OCI-LY3 (cell line): ENCODE results near the gene FSTL3.

Experiments
- H2AFZ ChIP-seq: fragments of 200-600, 300-600 bp; shearing (Covaris generic); 2 replicates; pipeline ENCODE4 v1.6.0; 2014; ENCODE audit warnings: antibody characterized with exemption, low read depth, low read length
- H3K27ac ChIP-seq: fragments of 200-600, 300-600 bp; sonication (generic); 2 replicates; pipeline ENCODE4 v1.5.1; 2014; ENCODE audit warnings: mild to moderate bottlenecking, low read length, moderate library complexity, mixed read lengths
- H3K27me3 ChIP-seq: fragments of 200-600, 300-600 bp; sonication (generic); 2 replicates; pipeline ENCODE4 v1.6.1; 2014; ENCODE audit warnings: low read depth, low read length, mixed read lengths
- H3K36me3 ChIP-seq: fragments of 200-600, 300-600 bp; sonication (generic); replicated peaks from 2 replicates; pipeline ENCODE3; 2014; ENCODE audit warnings: low read depth, low read length, mixed read lengths
- H3K4me1 ChIP-seq: fragments of 300-600, 200-600 bp; sonication (generic); 2 replicates; pipeline ENCODE4 v1.6.1; 2014; ENCODE audit warnings: low read length, mixed read lengths
- H3K4me2 ChIP-seq: fragments of 200-600, 300-600 bp; sonication (generic); 2 replicates; pipeline ENCODE4 v1.6.1; 2014; ENCODE audit warnings: low read length, mixed read lengths
- H3K4me3 ChIP-seq: fragments of 300-600, 200-600 bp; sonication (generic); 2 replicates; pipeline ENCODE4 v1.5.1; 2014; ENCODE audit warnings: antibody characterized with exemption, mild to moderate bottlenecking, low read length, moderate library complexity
- H3K79me2 ChIP-seq: fragments of 300-600, 200-600 bp; shearing (Covaris generic); 2 replicates; pipeline ENCODE4 v1.6.1; 2014; ENCODE audit warnings: mild to moderate bottlenecking, low read length, mixed read lengths
- H3K9ac ChIP-seq: fragments of 300-600, 200-600 bp; shearing (Covaris generic); 2 replicates; pipeline ENCODE4 v1.6.0; 2014; ENCODE audit warnings: mild to moderate bottlenecking, low read length, moderate library complexity
- H3K9me3 ChIP-seq: fragments of 200-600, 300-600 bp; shearing (Covaris generic); 2 replicates; pipeline ENCODE4 v1.6.1; 2014; ENCODE audit warnings: low read length, mixed read lengths; ENCODE audit not compliant: insufficient read depth
- H4K20me1 ChIP-seq: fragments of 200-600, 300-600 bp; sonication (generic); 2 replicates; pipeline ENCODE4 v1.6.1; 2016; ENCODE audit warnings: low read length, mixed read lengths; ENCODE audit not compliant: insufficient read depth
- EZH2phosphoT487 ChIP-seq: fragments of 200-600 bp; shearing (Covaris generic); IDR thresholded peaks from 2 replicates; pipeline ENCODE4 v1.6.1; 2018; ENCODE audit warnings: antibody characterized with exemption, mixed run types, low read depth
- TF ChIP-seq, protein P1 (sequence below): fragments of 200-600, 300-600 bp; sonication (generic); IDR thresholded peaks from 2 replicates; pipeline ENCODE4 v1.5.1; 2014; ENCODE audit warnings: antibody characterized with exemption, low read length, low read depth

Gene FSTL3

DNA sequence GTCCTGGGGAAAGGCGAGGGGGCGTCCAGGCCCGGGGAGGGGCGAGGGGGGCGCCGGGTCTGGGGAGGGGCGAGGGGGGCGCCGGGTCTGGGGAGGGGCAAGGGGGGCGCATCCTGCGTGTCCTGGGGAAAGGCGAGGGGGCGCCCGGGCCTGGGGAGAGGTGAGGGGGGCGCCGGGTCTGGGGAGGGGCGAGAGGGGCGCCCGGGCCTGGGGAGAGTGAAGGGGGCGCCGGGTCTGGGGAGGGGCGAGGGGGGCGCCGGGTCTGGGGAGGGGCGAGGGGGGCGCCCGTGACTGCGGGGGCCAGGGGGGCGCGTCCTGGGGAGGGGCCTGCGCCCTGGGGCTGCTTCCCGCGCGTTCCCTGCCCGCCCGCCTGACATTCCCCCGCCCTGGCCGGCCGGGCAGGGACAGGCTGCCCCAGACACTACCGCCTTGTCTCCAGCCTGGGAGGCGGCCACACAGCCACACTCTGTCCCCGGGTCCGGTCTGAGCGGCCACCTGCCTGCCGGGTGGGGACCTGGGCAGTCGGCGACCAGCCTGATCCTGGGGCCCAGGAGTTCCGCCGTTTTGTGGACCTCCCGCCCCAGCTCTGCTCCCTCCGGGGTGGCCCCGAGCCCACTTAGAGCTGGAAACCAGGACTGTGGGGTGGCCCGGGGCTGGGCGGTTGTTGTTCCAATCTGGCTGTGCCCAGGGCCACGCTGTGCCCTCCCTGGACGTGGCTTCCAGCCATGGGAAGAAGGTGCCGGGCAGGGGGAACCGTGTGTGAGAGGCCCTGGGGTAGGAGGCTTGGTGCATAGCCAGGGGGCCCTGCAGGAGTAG, 44.4 kb downstream of the FSTL3 start:
- Histone ChIP-seq H3K79me2 (no peaks in the 10 kb centered on the region), H3K9me3 (no peaks in the 10 kb centered on the region), H3K36me3 (no peaks in the 10 kb centered on the region), H3K4me3 (no peak overlapping the region), H3K4me2 (no peak overlapping the region), H3K27ac (no peak overlapping the region), H3K4me1 (peaks cover 36% of the 10 kb centered on the region), H3K27me3 (0 out of 2 replicates have a peak, but pooled peaks cover 9% of the 10 kb centered on the region), H2AFZ (no peak overlapping the region), H4K20me1 (no peaks in the 10 kb centered on the region), H3K9ac (no peak overlapping the region)
- TF ChIP-seq, protein P1, sequence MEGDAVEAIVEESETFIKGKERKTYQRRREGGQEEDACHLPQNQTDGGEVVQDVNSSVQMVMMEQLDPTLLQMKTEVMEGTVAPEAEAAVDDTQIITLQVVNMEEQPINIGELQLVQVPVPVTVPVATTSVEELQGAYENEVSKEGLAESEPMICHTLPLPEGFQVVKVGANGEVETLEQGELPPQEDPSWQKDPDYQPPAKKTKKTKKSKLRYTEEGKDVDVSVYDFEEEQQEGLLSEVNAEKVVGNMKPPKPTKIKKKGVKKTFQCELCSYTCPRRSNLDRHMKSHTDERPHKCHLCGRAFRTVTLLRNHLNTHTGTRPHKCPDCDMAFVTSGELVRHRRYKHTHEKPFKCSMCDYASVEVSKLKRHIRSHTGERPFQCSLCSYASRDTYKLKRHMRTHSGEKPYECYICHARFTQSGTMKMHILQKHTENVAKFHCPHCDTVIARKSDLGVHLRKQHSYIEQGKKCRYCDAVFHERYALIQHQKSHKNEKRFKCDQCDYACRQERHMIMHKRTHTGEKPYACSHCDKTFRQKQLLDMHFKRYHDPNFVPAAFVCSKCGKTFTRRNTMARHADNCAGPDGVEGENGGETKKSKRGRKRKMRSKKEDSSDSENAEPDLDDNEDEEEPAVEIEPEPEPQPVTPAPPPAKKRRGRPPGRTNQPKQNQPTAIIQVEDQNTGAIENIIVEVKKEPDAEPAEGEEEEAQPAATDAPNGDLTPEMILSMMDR, result no peak
- no peak for TF ChIP-seq EZH2phosphoT487

DNA sequence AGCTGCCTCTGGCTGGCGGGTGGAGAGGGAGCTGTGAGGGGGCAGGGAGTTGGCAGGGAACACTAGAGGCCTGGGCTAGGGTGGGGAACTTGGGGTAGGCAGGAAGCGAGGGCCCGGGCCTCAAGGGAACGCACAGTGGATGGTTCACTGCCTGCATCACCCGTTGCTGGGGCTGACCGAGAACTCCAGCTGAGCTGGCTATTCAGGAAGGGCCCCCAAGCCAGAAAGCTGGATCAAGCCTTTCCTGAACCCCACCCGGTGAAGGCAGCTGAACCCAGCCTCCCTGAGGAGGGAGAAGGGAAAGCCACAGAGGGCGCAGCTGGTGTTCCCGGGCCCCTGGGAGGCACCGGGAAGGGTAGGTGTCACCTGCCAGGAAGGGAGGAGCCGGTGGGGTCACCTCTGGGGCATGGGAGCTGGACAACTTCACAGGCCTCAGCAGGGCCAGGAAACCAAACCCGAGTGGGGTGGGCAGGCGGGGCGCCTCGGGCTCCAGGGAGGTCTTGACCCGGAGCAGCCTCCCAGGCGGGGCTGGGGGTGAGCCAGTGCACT, 46.4 kb downstream of the FSTL3 start:
- Histone ChIP-seq H3K4me2 (peak overlapping the region; percentile 34), H3K27me3 (0 out of 2 replicates have a peak, but pooled peaks cover 9% of the 10 kb centered on the region), H3K36me3 (no peaks in the 10 kb centered on the region), H3K4me3 (no peak overlapping the region), H3K79me2 (no peaks in the 10 kb centered on the region), H3K4me1 (peaks cover 35% of the 10 kb centered on the region), H2AFZ (no peak overlapping the region), H3K9me3 (no peaks in the 10 kb centered on the region), H3K27ac (no peak overlapping the region), H3K9ac (no peak overlapping the region), H4K20me1 (no peaks in the 10 kb centered on the region)
- TF ChIP-seq, protein P1, result no peak
- no peak for TF ChIP-seq EZH2phosphoT487

GRCh38 chr19:723247-723646, 47.1 kb downstream of the FSTL3 start:
- TF ChIP-seq, protein P1, result no peak
- TF ChIP-seq EZH2phosphoT487, result no peak
- Histone ChIP-seq H3K79me2 (no peaks in the 10 kb centered on the region), H3K27me3 (0 out of 2 replicates have a peak, but pooled peaks cover 9% of the 10 kb centered on the region), H3K9ac (no peak overlapping the region), H3K36me3 (no peaks in the 10 kb centered on the region), H3K4me2 (peak overlapping the region; percentile 34), H3K4me3 (0 out of 2 replicates have a peak overlapping the region, but pooled peaks have one; percentile 4), H3K4me1 (peaks cover 34% of the 10 kb centered on the region), H3K27ac (no peak overlapping the region), H3K9me3 (no peaks in the 10 kb centered on the region), H4K20me1 (no peaks in the 10 kb centered on the region), H2AFZ (no peak overlapping the region)

- Histone ChIP-seq H3K9ac (no peak overlapping the region), H2AFZ (no peak overlapping the region), H3K4me1 (peaks cover 34% of the 10 kb centered on the region), H3K27ac (no peak overlapping the region), H3K4me3 (0 out of 2 replicates have a peak overlapping the region, but pooled peaks have one; percentile 4), H4K20me1 (no peaks in the 10 kb centered on the region), H3K27me3 (0 out of 2 replicates have a peak, but pooled peaks cover 9% of the 10 kb centered on the region), H3K36me3 (no peaks in the 10 kb centered on the region), H3K4me2 (peak overlapping the region; percentile 34), H3K9me3 (no peaks in the 10 kb centered on the region), H3K79me2 (no peaks in the 10 kb centered on the region)
- TF ChIP-seq, protein P1, result no peak
- no peak for TF ChIP-seq EZH2phosphoT487
These were observed 47.5 kb downstream of the FSTL3 start for GRCh38 chr19:723714-724113.
